GM12892 (cell line): ENCODE measurements around the gene SERP2.

Experiments
- DNase-seq: peaks from one replicate; pipeline ENCODE4 v3.0.0; 2011; ENCODE audit not compliant: insufficient read length
- FAIRE-seq: peaks from 2 replicates; lab custom pipeline; 2011; peaks lifted over from hg19 to GRCh38; lab: Jason Lieb, UNC
- POLR2A ChIP-seq: IDR thresholded peaks from 2 replicates; pipeline ENCODE4 v1.6.1; 2011; ENCODE audit warnings: low read depth, low read length, control low read depth
- POLR2AphosphoS5 ChIP-seq: IDR thresholded peaks from 2 replicates; pipeline ENCODE4 v1.6.1; 2011; ENCODE audit warnings: low read depth, low read length, control low read depth
- TAF1 ChIP-seq: IDR thresholded peaks from 2 replicates; pipeline ENCODE4 v1.6.1; 2011; ENCODE audit warnings: low read depth, mild to moderate bottlenecking, control low read depth, low read length, borderline replicate concordance

The SERP2 gene

DNA sequence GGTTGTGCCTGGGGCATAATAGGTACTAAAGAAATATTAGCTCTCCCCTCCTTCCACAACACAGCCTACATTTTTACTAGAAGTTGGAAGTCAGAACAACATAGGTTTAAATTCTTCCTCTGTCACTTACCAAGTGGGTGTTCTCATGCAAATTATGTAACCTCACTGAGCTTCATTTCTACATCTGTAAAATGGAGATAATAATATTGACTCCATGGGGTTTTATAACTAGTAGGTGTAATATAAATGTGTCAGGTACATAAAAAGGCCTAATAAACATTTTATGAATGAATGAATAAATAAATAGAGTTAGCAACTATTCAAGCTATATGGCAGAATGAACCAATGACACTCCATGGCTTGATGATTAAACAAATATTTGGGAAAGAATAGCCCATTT is 27.1 kb upstream of the SERP2 start:
- DNase-seq (no peak), FAIRE-seq (no peak)
- TF ChIP-seq TAF1 (no peak), POLR2A (no peak), POLR2AphosphoS5 (no peak)

DNA sequence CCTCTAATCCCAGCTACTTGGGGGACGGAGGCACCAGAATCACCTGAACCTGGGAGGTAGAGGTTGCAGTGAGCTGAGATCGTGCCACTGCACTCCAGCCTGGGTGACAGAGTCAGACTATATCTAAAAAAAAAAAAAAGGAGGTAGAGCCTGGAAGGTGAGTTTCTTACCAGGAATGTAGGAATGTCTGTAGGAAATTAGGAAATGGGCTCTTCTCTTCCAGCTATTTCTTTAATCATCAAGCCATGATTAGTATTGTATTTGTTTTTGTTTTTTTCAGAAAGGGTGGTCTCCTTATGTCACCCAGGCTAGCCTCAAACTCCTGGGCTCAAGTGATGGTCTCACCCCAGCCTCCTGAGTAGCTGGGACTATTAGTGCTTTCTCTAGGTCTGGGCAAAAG is 26.3 kb upstream of the SERP2 start:
- TF ChIP-seq POLR2AphosphoS5 = no peak
- TF ChIP-seq POLR2A = no peak
- TF ChIP-seq TAF1 = no peak
- DNase-seq (no peak), FAIRE-seq (no peak)

GRCh38 chr13:44347949-44348348 is 25.7 kb upstream of the SERP2 start:
- TF ChIP-seq POLR2AphosphoS5 (no peak), POLR2A (no peak), TAF1 (no peak)
- FAIRE-seq (no peak), DNase-seq (no peak)

- FAIRE-seq = no peak
- no peak for DNase-seq
- TF ChIP-seq POLR2AphosphoS5 (no peak), POLR2A (no peak), TAF1 (no peak)
Measured at GRCh38 chr13:44350775-44351504, 22.7 kb upstream of the SERP2 start.

GRCh38 chr13:44351505-44351854 is 22.1 kb upstream of the SERP2 start:
- TF ChIP-seq TAF1 (no peak), POLR2AphosphoS5 (no peak), POLR2A (no peak)
- no peak for FAIRE-seq
- no peak for DNase-seq

DNA sequence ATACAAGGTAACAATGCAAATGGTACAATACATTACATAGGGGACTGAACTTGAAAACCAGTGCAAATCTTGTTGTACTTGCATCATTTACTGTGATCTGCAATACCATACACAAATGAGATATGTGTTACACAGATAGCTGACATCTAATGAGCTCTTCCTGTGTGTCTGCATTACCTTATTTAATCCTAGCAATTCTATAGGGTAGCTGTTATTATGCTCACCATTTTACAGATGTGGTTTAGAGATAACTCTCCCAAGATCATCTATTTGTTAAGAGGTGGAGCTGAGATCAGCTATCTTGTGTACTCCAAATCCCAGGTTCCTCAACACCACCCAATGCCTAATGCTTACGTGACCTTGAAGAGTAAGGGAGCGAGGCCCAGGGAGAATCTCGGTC is 21.4 kb upstream of the SERP2 start:
- DNase-seq (no peak), FAIRE-seq (no peak)
- TF ChIP-seq POLR2A (no peak), TAF1 (no peak), POLR2AphosphoS5 (no peak)

GRCh38 chr13:44352671-44353070 is 21.0 kb upstream of the SERP2 start:
- DNase-seq (no peak), FAIRE-seq (no peak)
- no peak for TF ChIP-seq TAF1
- no peak for TF ChIP-seq POLR2A
- no peak for TF ChIP-seq POLR2AphosphoS5

GRCh38 chr13:44354331-44354730 is 19.3 kb upstream of the SERP2 start:
- TF ChIP-seq POLR2AphosphoS5 (no peak), POLR2A (no peak), TAF1 (no peak)
- no peak for DNase-seq
- FAIRE-seq = no peak

DNA sequence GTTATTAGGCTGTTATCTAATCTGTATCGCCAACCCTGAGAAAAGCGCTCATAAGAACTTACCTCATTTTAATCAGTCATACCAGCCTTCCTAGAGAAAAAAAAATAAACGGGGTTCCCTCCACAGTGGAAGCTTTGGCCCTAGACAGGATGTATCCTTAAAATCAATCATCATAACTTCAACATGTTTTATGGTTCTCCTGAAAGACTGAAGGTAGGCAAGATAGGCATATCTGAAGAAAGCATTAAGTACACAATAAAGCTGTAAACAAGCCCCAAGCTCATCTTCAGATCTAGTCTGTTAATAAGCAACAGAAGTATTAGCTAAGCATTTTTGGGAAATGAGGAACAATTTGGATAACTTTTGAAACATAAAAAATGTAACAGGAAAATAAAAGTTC is 18.7 kb upstream of the SERP2 start:
- TF ChIP-seq POLR2A = no peak
- TF ChIP-seq POLR2AphosphoS5 = no peak
- TF ChIP-seq TAF1 = no peak
- FAIRE-seq = no peak

GRCh38 chr13:44355621-44356020 is 18.0 kb upstream of the SERP2 start:
- no peak for FAIRE-seq
- no peak for DNase-seq
- TF ChIP-seq POLR2AphosphoS5 = no peak
- no peak for TF ChIP-seq TAF1
- TF ChIP-seq POLR2A = no peak

More for the DNA sequence above, 18.7 kb upstream of the SERP2 start:
- no peak for DNase-seq

GRCh38 chr13:44359983-44360375 is 13.6 kb upstream of the SERP2 start:
- FAIRE-seq (no peak), DNase-seq (no peak)
- TF ChIP-seq POLR2AphosphoS5 (no peak), POLR2A (no peak), TAF1 (no peak)

GRCh38 chr13:44362394-44363040 is 11.1 kb upstream of the SERP2 start:
- FAIRE-seq (no peak), DNase-seq (no peak)
- TF ChIP-seq POLR2AphosphoS5 (no peak), TAF1 (no peak), POLR2A (no peak)
